Measurements from ENCODE around the gene COL10A1.
"Not testable (repeated sequence)": the region's sequence is repeated elsewhere in the genome, so short reads cannot be mapped to it uniquely, and the experiment has no call there.

Gene COL10A1

DNA sequence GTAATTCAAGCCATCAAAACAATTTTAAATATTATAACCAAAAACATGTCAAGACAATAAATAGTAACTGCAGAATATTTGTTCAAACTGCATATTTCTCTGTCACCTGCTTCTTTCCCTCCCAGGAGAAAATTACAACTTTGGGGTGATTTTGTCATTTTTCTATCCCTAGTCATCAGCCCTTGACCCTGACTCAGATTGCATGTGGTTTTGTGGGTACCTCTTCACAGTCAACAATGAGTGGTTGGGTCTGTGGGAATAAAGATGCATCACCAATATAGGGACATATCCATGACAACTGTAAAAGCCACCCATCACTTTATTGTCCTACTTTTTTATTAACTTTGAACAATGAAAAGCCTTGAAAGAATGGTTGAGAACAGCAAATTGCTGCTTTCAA, 7.3 kb downstream of the COL10A1 start:
- no peak for DNase-seq

DNA sequence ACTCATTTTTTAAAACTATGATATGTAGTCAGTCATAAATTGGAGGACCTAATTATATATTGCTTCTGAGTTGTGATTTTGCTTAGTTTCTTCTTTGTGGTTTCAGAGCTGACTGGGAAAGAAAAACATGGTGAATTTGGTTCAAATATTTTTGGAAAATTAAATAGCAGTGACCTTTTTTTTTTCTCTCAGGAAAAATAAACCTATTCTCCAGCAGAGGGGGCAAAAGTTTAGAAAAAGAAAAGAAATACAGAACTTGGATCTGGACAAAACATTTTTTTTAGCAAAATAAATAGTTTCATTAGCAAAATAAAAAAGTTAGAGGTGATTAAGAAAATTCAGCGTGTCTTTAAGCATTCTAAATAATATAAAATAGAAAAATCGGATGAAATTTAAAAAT, 10.2 kb downstream of the COL10A1 start:
- DNase-seq = no peak

DNA sequence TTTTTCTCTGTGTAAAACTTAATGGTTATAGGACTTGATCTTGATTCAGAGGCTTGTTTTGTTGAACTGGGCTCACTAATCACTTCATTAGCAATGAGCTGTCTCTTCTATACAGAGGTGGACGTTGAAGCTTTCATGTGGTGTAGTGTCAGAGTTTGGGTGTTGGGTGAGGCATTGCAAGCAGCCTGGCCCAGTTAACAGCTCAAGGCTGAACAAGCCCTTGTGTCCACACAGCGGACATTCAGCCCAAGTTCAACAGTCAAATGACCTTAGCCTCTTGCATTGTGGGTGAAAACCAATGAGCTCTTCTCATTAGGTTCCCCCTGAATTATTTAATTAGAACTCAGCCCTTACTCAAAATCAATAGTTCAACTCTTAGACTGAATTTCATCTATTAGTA, 12.5 kb downstream of the COL10A1 start:
- no peak for DNase-seq

DNA sequence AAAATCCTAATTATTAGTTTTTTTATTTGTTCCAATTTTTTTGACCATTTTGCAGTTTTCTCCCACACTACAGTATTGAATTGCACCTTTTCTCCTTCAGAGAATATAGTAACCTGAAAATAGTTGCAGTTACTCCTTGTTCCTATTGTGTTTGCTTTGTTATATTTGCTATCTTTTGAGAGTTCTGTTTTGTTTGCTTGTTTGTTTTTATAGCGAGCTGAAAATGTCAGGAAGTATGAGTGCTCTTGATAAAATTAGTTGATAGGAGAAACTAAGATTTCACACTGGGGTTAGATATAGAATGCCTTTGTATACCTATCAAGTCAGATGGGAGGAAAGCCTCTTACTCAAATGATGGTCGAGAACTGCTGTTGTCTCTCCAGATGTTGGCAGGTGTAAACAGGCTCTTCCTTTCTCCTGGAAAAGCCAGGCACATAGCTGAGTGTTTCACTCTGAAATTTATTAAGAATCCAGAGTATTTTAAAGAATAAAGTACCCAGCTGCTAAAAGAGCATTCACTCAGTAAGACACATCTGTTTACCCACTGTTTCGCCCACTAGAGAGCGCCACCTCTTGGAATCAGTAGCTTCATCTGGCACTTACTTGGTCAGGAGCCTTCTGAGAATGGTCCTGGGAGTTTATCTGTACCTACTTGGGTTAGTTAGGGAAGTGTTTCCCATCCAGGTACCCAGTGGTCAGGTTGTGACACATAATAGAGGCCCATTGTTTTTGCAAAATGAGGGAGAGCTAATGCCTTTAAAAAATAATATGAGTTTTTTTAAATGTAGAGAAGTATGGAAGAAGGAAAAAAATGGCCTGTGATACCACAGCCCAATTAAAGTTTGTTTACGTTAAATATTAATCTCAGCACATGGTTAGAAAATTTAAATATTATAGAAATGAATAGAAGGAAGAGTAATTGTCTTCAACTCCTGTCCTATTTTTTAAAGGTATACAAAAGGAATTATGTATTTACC, 14.1 kb downstream of the COL10A1 start:
- DNase-seq = no peak

DNA sequence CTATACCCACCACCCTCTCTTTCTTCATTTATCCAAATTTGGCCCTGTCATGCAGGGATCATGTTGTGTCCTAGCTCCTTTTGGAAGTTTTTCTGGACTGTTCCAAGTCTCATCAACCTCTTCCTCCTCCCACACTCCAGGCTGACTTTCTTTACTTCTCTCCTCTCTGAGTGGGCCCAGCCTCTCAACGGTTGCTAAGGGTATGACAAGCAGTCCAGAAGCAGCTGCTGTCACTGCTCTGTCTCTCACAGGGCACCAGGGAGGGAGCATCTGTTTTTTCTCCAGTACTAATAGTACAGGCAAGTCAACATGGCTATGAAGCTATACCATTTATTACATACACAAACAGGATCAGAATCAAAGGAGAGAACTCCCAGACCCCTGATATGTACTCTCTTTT, 17.1 kb downstream of the COL10A1 start:
- no peak for DNase-seq

DNA sequence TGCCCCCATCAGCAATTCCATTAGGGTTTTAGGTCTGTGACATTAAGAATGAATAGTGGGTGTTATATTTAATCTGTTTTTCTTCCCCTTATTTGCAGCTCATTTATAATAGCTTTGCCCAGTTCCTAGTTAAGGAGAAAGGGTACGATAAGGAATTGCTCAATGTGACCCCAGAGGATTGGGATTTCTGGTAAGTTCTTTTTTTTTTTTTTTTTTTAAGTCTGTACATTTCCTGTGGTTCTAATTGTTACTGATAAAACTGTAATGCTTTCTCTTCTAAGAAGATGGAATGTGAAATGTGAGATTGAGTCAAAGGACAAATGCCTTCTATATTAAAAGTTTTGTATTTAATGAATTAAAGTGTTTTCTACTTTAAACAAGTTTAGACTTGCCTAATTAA, 19.8 kb downstream of the COL10A1 start:
- no peak for DNase-seq

DNA sequence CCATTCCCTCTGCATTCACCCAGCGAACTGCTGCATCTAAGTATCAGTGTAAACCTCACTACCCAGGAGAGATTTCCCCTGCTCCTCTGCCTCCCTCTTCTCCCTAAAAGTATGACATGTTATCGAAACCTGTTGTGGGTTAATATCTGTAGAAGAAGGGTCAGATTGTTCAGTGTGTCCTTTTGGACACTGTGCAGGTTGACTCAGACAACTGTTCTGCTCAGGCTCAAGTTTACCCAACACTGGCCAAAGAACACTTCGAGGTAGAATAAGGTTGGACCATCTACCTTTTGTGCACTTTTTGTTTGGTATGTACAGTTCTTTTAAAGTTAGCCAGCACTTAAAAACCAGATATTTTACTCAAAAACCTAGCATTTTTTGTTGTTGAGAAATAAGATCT, 20.7 kb downstream of the COL10A1 start:
- no peak for DNase-seq

DNA sequence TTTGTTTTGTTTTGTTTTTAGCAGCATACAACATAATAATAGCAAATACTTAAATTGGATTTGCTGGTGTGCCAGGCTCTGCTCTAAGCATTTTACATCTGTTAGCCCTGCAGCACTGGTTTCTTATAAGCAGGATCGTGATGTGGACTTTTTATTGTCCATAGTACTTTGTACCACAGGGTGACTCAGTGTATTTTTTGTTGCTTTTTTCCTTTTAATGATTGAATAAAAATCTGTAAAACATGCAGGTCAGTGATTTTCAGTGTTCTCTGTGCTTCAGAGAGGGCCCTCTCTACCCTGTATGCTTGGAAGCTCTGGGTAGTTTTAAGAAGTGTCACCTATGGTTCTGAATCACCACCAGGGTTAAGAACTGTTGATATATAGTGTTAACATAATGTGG, 21.3 kb downstream of the COL10A1 start:
- DNase-seq = no peak

DNA sequence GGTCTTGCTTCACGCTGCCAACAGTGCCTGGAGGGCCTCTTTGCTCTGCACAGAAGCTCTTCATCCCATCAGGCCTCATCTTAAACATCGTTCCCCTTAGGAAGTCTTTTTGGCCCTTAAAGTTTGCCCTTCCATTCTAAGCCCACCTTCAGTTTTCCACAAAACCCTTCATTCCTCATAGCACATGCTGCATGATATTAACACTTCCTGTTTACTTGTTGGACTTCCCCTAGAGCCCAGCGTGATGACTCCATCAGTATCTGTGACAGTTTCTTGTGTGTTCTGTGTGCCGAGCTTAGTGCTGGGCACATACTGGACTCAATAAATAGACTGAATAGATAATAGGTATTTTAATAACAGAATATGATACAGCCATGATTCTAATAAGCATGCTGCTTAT, 23.1 kb downstream of the COL10A1 start:
- no peak for DNase-seq

DNA sequence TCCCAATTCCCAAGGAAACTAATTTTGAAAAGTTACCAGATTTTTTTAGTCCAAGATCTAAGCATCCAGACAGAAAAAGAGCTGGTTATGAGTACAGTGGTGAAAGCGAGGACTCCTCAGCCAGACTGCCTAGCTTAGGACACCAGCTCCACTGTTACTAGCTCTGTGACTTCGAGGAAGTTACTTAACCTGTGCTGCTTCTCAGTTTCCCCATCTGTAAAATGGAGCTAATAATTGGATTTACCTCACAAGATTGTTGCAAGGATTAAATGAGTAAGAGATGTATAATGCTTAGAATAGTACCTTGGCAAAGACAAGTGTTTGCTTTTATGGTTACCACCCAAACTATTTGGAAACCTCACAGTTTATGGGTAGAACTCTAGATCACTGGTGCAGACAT, 24.1 kb downstream of the COL10A1 start:
- DNase-seq = no peak

DNA sequence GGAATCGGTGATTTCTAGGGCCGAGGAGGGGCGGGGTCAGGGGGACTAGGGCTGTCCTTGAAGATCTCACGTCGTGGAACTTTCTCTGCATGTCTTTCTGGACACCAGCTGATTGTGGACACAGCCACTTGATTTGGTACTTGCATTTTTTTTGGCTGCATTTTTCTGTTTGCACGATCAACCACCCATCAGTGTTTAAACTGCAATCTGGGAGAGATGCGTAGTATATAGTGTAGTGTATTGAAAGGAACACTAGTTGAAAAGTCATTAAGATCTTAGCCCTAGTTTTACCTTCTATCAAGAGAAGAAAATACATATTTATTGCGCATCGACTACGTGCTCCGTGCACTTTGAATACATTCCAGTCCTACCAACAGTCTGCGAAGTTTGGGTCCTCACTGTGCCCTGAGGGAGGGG, 24.6 kb downstream of the COL10A1 start:
- peak in 1 of 2 experiments; percentile 68 for DNase-seq

DNA sequence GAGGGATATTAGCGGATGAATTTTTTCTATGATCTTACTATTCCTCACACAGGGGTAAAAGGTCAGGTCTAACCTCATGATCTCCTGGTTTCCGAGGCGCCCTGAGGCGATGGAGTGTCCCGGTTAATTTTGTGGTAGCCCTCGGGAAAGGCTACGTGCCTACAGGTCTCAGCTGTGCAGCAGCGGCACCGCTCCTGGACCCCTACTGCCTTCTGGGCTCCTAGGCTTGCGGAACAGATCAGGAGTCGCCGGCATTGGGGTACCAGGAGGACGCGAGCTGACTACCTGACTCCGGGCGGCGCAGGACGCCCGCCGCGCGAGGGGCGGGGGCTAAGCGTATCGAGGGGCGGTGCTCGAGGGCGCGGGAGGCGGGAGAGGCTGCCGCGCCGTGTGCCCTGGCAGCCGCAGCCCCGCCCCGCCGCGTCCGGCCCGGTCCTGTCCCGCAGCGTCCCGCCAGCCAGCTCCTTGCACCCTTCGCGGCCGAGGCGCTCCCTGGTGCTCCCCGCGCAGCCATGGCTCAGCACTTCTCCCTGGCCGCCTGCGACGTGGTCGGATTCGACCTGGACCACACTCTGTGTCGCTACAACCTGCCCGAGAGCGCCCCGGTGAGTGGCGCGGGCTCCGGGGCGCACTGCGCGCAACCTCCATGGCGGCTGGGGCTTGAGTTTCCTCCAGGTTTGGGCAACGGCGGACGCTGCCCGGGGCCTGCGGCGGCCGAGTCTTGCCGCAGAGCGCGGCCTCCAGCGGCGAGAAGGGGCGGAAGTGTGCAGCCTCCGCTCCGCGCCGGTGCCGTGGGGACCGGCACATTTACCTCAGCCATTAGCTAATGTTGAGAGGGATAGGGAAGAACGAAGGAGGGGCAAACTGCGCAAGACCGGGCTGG, 25.3 kb downstream of the COL10A1 start, which contains the start of gene NT5DC1:
Gene NT5DC1 (plus strand): TSS at position 435 of the 883 bp plus-strand sequence. CDS start 78 bp downstream, at position 513.
- peak; percentile 81 to 85 for DNase-seq

DNA sequence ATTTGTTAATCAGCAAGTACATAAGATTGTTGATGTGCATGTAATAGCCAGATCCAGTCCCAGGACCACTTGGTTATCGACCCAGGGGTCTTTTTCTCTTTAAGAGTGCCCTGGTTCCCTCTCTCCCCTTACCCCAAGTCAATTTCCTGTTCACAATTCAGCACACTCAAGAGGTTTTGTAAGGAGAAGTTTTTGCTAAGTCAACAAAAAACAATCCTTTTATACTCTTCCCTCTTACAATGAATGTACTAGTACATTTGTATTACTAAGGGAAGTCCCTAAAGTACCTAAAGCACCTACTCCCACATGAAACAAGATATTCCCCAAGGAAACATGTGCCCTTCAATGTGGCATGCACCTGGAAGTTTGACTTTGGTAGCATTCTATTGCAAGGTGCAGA, 26.9 kb downstream of the COL10A1 start:
- no peak for DNase-seq

DNA sequence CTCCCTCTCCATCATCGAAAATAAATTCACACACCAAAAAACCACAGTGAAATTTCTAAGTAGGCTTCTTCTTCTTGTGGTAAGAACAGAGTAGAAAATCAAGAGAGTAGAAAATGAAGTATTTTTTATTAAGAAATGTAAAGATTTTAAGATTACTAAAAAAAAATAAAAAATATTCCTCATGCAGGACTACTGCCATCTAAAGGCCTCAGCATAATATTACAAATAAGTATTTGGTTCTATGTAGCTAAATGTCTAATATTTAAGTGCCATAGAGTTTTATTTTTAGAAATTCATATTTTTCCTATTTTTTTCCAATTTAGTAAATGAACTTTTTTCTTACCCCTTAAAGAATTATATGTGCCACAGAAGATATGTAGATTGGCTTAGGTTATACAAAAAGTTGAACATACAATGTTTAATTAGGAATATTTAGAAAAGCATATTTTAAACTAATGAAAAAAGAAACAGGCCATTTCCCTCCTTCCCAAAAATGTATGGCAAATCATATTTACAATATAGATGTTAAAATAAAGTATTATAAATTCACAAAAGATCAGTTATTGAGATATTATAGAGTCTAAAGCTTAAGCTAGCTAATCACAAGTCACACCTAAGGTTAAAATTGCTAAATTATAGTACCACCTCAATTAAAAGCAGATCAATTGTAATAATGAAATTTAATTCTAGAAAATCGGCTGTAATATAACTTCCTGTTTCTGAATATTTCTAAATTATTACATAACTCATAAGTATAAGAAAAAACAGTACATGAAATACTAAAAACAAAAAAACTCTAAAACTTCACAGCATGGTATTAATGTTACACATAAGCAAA, 28.7 kb downstream of the COL10A1 start:
- no peak for DNase-seq

DNA sequence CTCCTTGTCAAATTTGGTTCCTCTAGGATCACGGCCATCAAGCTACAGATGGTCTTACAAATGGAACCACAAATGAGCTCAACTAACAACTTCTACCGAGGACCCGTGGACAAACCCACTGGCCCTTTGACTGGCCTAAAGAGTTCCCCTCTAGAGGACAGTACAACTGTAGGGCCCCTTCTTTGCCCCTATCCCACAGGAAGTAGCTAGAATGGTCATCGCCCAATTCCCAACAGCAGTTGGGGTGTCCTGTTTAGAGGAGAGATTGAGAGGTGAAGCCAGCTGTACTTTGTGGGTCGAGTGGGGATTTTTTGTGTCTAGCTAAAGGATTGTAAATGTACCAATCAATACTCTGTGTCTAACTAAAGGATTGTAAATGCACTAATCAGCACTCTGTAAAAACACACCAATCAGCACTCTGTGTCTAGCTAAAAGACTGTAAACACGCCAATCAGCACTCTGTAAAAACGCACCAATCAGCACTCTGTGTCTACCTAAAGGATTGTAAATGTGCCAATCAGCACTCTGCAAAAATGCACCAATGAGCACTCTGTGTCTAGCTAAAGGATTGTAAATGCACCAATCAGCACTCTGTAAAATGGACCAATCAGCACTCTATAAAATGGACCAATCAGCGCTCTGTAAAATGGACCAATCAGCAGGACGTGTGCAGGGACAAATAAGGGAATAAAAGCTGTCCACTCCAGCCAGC, 29.7 kb downstream of the COL10A1 start:
- not testable (repeated sequence) for DNase-seq

DNA sequence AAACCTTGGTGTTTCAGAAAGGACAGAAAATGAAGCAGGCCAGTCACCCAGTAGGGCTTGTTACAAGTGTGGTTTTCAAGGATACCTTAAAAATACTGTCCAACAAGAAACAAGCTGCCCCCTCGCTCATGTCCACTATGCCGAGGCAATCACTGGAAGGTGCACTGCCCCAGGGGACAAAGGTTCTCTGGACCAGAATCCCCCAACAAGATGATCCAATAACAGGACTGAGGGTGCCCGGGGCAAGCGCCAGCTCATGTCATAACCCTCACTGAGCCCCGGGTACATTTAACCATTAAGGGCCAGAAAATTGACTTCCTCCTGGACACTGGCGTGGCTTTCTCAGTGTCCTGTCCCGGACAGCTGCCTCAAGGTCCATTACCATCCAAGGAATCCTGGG, 31.9 kb downstream of the COL10A1 start:
- DNase-seq = no peak

DNA sequence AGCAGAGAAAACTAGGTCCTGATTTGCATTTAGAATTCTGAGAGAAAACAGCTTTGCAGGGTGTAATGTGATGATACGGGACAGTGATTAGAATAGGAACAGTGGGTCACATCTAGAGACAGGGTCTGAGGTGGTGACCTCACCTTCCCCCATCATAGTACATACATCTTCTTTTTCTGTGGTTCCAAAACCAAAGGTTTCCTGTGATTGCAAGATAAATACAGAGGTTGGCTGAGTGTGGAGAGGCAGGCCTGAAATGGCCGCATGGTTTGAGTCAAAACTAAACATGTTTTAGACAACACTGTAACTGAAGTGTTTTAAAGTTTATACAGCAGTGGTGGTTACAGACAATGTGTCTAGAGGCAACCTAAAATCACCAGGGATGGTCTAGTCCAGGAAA, 35.7 kb downstream of the COL10A1 start:
- DNase-seq = no peak

DNA sequence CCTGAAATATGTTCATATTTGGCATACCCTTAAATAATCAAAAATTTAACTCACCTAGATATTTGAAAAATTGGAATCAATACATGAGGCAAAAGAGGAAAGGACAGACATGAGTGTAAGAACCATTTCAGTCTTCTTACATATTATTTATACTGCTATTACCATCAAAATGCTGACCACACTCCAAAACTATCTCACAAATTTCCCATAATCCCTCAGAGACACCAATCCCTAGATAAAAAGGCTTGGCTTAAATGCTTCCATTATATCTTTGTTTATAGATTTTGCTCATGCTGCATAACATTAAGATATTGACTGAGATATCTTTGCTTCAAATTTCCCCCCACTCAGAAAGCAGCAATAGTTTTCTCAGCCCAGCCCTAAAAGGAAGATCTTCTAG, 37.0 kb downstream of the COL10A1 start:
- DNase-seq = no peak

DNA sequence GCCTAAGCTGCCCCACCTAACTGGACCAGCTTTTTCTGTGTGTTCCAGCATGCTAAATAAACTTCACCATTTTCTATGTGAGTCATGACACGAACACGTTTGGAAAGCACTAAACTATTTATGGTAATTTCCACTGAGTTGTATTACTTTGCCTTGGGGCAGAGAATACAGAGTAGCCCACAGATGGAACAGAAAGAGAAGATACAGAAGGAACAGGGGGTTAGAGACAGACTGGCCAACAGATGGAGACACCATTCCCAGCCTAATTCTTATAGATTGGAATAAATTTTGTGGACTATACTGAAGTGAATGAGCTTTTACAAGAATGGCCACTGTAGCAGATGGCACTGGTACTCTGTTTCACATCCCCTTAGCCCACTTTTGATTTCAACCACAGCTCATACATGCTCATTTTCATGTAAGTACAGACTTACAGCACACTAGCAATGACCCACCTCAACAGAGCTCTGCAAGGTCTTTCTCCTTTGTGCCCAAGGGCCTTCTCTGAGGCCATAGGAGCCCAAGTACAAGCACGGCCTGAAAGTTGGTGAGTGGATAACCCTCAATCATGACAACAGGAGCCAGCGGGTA, 38.4 kb downstream of the COL10A1 start:
- no peak for DNase-seq

DNA sequence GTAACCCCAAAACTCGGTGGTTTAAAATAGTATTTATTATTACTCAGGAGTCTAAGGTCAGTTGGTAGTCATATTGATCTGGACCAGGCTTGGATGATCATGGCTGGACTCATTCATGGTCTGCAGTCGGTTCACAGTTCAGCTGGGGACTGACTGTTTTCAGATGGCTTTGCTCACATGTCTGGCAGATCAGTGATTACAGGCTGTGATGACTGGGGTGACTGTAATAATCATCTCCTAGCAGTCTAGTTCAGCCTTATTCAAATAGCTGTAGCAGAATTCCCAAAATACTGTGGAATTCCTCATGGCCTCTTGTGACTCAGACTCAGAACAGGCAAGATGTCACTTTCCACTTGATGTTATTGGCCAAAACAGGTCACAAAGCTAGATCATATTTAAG, 41.6 kb downstream of the COL10A1 start:
- no peak for DNase-seq

DNA sequence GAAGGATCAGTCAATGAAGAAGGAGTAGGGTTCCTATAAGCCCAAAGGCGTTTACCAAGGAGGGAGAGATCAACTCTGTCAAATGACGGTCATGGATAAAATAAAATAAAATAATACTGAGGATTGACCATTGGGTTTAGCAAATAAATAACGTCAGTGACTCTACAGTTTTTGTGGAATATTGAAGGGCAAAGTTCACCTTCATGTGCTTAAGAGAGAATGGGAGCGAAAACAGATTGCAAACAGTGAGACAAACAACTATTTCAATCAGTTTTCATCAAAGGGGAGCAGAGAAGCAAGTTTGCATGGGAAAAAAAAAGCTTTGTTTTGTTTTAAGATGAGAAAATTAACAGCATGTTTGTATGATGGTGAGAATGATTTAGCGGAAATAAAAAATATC, 42.9 kb downstream of the COL10A1 start:
- no peak for DNase-seq

DNA sequence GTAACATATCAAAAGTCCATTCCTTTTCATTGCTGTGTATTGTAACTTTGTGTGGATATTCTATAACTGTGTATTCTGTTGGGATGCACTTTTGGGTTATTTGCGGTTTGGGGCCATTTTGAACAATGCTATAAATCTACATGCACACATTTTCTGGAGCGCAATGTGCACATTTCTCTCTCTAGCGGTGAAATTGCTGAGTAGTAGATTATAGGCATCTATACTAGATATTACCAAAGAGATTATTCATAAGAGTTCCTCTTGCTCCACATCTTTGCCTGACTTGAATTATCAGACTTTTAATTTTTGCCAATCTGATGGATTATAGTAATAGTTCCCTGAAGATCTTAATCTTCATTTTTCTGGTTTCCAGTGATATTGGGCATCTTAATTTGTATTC, 47.0 kb downstream of the COL10A1 start:
- DNase-seq = no peak
